GM21526 (cell line): ENCODE data around the gene UCP1.
"Not testable (repeated sequence)": the region's sequence is repeated elsewhere in the genome, so short reads cannot be mapped to it uniquely, and the experiment has no call there.

Experiments
- ATAC-seq: cut with Tn5 transposase; IDR thresholded peaks from one replicate; pipeline ENCODE4 v1.9.1; 2021; ENCODE audit warnings: moderate library complexity; ENCODE audit not compliant: unreplicated experiment, low FRiP score

Gene UCP1

GRCh38 chr4:140556372-140557085 lies 12.2 kb downstream of the UCP1 start:
- peak; percentile 99 for ATAC-seq

GRCh38 chr4:140533951-140534480 lies 34.7 kb downstream of the UCP1 start:
- no peak for ATAC-seq

DNA sequence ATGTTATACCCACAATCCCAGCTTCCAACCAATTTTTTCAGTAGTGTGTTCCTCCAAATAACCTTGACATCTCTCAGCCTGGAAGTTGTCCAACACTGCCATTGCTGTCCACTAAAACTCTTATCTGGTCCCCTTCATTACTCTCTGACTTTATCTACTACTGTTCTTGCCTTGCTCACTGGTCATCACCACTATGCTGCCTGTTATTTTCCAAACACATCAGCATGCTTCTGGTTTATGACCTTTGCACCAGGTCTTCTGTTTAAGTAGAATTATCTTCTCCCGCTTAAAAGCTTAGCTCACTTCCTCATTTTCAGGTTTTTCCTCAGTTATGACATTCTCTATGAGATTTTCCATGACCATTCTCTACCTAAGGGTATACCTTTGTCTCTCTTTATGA lies 39.3 kb downstream of the UCP1 start:
- ATAC-seq: no peak

GRCh38 chr4:140523857-140524742 lies 44.7 kb downstream of the UCP1 start, which contains the start of gene ELMOD2:
TSS of gene ELMOD2 (plus strand) at chr4:140524168. CDS start at chr4:140525429, 1,261 bp downstream.
- ATAC-seq: peak; percentile 100

GRCh38 chr4:140523370-140523856 lies 45.3 kb downstream of the UCP1 start:
- ATAC-seq: peak; percentile 20

DNA sequence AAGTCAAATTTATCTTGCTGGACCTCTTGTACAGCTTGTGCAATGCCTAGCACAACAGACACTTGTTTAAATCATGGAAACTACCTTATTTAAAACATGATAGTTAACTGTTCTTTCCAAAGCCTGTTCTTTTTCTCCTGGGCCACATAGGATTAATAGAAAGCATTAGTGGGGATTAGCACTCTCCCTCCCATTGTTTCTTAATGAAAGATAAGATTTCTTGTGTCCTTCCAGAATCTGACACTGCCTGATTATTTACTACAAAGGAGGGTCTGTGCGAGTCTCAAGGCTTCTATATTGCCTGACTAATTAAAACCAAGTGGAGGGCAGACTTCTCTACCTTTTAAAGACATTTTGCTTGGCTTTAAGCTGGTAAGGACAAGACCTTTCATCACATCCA lies 53.3 kb downstream of the UCP1 start:
- ATAC-seq: no peak

GRCh38 chr4:140513765-140514164 lies 55.0 kb downstream of the UCP1 start:
- not testable (repeated sequence) for ATAC-seq
